Measurements from ENCODE around the gene HMG20A. TPM values are rescaled to one million over a fixed set of nuclear protein-coding genes. Genes with fewer than 3 reads are reported as not detected.

Gene HMG20A
- total and polyA plus RNA-seq, 10 of the 15 experiments (the other 5 are each of a cell fraction or from before 2014, with no cell fraction given) = 30.0 to 98.7 (median 46.8) TPM

DNA sequence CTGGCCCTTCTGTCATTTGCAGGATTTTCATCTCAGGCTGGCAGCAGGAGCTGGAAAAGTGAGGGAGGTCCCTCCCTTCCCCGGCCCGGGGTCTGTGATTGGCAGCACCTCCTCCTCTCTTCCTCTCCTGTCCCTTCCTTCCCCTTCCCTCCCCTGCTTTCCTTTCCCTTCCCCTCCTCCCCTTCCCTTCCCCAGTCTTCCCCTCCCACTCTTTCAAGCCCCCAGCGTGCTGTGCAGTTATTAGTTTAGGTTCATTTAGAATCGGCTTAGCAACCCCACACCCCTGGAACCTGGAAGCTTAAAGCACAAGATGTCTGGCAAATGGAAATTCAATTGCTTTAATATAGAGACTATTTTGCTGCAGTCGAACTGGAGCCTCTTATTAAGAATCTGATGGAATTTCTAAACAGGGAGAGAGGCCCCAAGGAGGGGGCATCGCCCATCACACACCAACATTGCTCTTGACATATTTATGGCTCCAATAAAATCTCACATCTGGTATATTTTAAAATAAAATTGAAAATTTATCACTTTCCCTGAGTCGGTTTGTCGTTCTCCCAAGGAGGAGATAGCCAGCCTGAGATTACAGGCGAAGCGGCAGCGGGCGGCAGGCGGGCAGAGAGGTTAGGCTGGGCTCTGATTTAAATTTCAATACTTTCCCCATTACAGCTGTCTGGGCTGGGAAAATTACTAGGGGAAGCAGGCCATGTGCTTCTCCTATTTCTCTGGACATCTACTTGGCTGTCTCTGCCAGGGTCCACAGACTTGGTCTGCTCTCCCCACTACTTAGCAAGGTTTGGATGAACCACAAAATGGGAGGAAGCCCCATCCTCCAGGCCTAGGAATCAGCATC lies 113.1 kb downstream of the HMG20A start:
- no peak for FAIRE-seq
- ChIA-PET SMC1A (ENCODE audit: uncharacterized antibody, unreplicated experiment) (interaction anchor here (0.6 to 1.0 kb wide), 2 partner anchors 347 to 721 kb away, joined by 3 to 5 read pairs; no protein-coding TSS in a partner anchor), POLR2A (no interaction called here), CTCF (interaction anchor here (1.0 kb wide), 1 partner anchor 414 kb away, joined by 3 read pairs; no protein-coding TSS in a partner anchor), RAD21 (ENCODE audit: unreplicated experiment) (interaction anchor here (1.9 kb wide), 1 partner anchor 10 kb away, joined by 7 read pairs; no protein-coding TSS in a partner anchor)
- H3K27ac ChIP-seq (ENCODE audit: control insufficient read depth, insufficient read depth) = no peak overlapping the region
- no peaks in the 10 kb centered on the region for H4K20me1 ChIP-seq (ENCODE audit: control insufficient read depth, insufficient read depth)
- no peak for ATAC-seq
- H3K9ac ChIP-seq (ENCODE audit: control insufficient read depth, insufficient read depth, low read length) = no peak overlapping the region
- H3K36me3 ChIP-seq (ENCODE audit: control insufficient read depth in 2 of 2, insufficient read depth in 2 of 2, low read length in 1 of 2) = no peaks in the 10 kb centered on the region
- no peak for DNase-seq (ENCODE audit: low read depth, low spot score)
- in situ Hi-C loops (cut with MboI) (no loop called here), intact Hi-C loops (cut with micrococcal nuclease; ENCODE audit: unreplicated experiment) (no loop called here)
- H3K4me2 ChIP-seq (ENCODE audit: control insufficient read depth, insufficient read depth) = no peak overlapping the region
- peaks cover 30% of the 10 kb centered on the region for H3K4me1 ChIP-seq (ENCODE audit: control insufficient read depth, insufficient read depth, low read length)
- H3K9me3 ChIP-seq (replicated peaks; ENCODE audit: control insufficient read depth, insufficient read depth, low read length) = no peaks in the 10 kb centered on the region
- H3K4me3 ChIP-seq = no peak overlapping the region
- H3K79me2 ChIP-seq (ENCODE audit: control insufficient read depth, insufficient read depth, low read length) = no peaks in the 10 kb centered on the region
- H3K27me3 ChIP-seq (replicated peaks in 1 of 2; ENCODE audit: control insufficient read depth in 2 of 2, insufficient read depth in 2 of 2, low read length in 1 of 2) = no peaks in the 10 kb centered on the region; a peak in 1 of 4 replicates
- no peak overlapping the region for H2AFZ ChIP-seq (ENCODE audit: control insufficient read depth, low read depth, low read length)
- 62% methylated on average over 11 of the region's 13 CpGs for WGBS (ENCODE audit: insufficient coverage, insufficient replicate concordance, low lambda C conversion rate, missing lambda C conversion rate)
- BruUV-seq (replicated peaks) = no TSS peak
- no peak for TF ChIP-seq SIX5 (IDR thresholded peaks at IDR 0.05; ENCODE audit: low read depth, low read length, severe bottlenecking)
- TF ChIP-seq, protein P1, sequence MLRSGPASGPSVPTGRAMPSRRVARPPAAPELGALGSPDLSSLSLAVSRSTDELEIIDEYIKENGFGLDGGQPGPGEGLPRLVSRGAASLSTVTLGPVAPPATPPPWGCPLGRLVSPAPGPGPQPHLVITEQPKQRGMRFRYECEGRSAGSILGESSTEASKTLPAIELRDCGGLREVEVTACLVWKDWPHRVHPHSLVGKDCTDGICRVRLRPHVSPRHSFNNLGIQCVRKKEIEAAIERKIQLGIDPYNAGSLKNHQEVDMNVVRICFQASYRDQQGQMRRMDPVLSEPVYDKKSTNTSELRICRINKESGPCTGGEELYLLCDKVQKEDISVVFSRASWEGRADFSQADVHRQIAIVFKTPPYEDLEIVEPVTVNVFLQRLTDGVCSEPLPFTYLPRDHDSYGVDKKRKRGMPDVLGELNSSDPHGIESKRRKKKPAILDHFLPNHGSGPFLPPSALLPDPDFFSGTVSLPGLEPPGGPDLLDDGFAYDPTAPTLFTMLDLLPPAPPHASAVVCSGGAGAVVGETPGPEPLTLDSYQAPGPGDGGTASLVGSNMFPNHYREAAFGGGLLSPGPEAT (IDR thresholded peaks at IDR 0.05; ENCODE audit: low read depth) = no peak
- TF ChIP-seq, protein P2, sequence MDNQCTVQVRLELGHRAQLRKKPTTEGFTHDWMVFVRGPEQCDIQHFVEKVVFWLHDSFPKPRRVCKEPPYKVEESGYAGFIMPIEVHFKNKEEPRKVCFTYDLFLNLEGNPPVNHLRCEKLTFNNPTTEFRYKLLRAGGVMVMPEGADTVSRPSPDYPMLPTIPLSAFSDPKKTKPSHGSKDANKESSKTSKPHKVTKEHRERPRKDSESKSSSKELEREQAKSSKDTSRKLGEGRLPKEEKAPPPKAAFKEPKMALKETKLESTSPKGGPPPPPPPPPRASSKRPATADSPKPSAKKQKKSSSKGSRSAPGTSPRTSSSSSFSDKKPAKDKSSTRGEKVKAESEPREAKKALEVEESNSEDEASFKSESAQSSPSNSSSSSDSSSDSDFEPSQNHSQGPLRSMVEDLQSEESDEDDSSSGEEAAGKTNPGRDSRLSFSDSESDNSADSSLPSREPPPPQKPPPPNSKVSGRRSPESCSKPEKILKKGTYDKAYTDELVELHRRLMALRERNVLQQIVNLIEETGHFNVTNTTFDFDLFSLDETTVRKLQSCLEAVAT (IDR thresholded peaks at IDR 0.05) = no peak
- TF ChIP-seq, protein P3, sequence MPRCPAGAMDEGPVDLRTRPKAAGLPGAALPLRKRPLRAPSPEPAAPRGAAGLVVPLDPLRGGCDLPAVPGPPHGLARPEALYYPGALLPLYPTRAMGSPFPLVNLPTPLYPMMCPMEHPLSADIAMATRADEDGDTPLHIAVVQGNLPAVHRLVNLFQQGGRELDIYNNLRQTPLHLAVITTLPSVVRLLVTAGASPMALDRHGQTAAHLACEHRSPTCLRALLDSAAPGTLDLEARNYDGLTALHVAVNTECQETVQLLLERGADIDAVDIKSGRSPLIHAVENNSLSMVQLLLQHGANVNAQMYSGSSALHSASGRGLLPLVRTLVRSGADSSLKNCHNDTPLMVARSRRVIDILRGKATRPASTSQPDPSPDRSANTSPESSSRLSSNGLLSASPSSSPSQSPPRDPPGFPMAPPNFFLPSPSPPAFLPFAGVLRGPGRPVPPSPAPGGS (IDR thresholded peaks at IDR 0.05; ENCODE audit: borderline replicate concordance, insufficient read depth, low read depth, low read length, poor library complexity, severe bottlenecking) = no peak
- no peak for TF ChIP-seq SMAD5 (IDR thresholded peaks at IDR 0.05; ENCODE audit: low read depth)
- TF ChIP-seq, protein P4, sequence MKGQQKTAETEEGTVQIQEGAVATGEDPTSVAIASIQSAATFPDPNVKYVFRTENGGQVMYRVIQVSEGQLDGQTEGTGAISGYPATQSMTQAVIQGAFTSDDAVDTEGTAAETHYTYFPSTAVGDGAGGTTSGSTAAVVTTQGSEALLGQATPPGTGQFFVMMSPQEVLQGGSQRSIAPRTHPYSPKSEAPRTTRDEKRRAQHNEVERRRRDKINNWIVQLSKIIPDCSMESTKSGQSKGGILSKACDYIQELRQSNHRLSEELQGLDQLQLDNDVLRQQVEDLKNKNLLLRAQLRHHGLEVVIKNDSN (IDR thresholded peaks at IDR 0.05; ENCODE audit: borderline replicate concordance, extremely low read length, insufficient read depth, low read depth, low read length) = no peak
- TF ChIP-seq, protein P5, sequence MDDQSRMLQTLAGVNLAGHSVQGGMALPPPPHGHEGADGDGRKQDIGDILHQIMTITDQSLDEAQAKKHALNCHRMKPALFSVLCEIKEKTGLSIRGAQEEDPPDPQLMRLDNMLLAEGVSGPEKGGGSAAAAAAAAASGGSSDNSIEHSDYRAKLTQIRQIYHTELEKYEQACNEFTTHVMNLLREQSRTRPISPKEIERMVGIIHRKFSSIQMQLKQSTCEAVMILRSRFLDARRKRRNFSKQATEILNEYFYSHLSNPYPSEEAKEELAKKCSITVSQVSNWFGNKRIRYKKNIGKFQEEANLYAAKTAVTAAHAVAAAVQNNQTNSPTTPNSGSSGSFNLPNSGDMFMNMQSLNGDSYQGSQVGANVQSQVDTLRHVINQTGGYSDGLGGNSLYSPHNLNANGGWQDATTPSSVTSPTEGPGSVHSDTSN (IDR thresholded peaks at IDR 0.05; ENCODE audit: insufficient replicate concordance, low read depth, low read length) = no peak
- no peak for TF ChIP-seq BCL11A (IDR thresholded peaks at IDR 0.05; ENCODE audit: low read depth, low read length)
- TF ChIP-seq FOS (IDR thresholded peaks at IDR 0.05; ENCODE audit: borderline replicate concordance, extremely low read depth, insufficient read length) = no peak
- TF ChIP-seq GATAD2B (conservative IDR thresholded peaks at IDR 0.05; ENCODE audit: low read depth) = no peak
- TF ChIP-seq SREBF2 (IDR thresholded peaks at IDR 0.05; ENCODE audit: low read length) = no peak
- TF ChIP-seq IKZF2 (IDR thresholded peaks at IDR 0.05) = no peak
